Smooth muscle cell (in vitro differentiated cells): Measurements from ENCODE around the gene CCDC175. TPM values are rescaled to one million over a fixed set of nuclear protein-coding genes. Genes with fewer than 3 reads are reported as not detected.
A peak's percentile ranks its signal among the peaks of the same experiment; 100 is the strongest.

ENCODE experiments used
- DNase-seq: peaks from one replicate; lab custom pipeline; 2025; ENCODE audit not compliant: unreplicated experiment; lab: John Stamatoyannopoulos, UW
- H2AFZ ChIP-seq: fragments of 200-600 bp; sonication (generic); 2 replicates; pipeline ENCODE4 v1.6.0; 2016; ENCODE audit warnings: antibody characterized with exemption, low read depth, mild to moderate bottlenecking
- H3F3A ChIP-seq: fragments of 200-600 bp; sonication (generic); 2 replicates; pipeline ENCODE4 v1.6.0; 2017; ENCODE audit warnings: antibody characterized with exemption, low read depth
- H3K27ac ChIP-seq: fragments of 200-600 bp; sonication (generic); 2 replicates; pipeline ENCODE4 v1.5.1; 2016; ENCODE audit warnings: low read depth, mild to moderate bottlenecking
- H3K27me3 ChIP-seq: fragments of 200-600 bp; sonication (generic); 2 replicates; pipeline ENCODE4 v1.6.1; 2016; ENCODE audit warnings: low read depth, mild to moderate bottlenecking
- H3K36me3 ChIP-seq: fragments of 200-600 bp; sonication (generic); 2 replicates; pipeline ENCODE4 v1.5.1; 2016; ENCODE audit warnings: low read depth
- H3K4me1 ChIP-seq: fragments of 200-600 bp; sonication (generic); 2 replicates; pipeline ENCODE4 v1.5.1; 2016; ENCODE audit warnings: low read depth
- H3K4me2 ChIP-seq: fragments of 200-600 bp; sonication (generic); 2 replicates; pipeline ENCODE4 v1.6.0; 2016; ENCODE audit warnings: mild to moderate bottlenecking
- H3K4me3 ChIP-seq: fragments of 200-600 bp; sonication (generic); 2 replicates; pipeline ENCODE4 v1.5.1; 2016; ENCODE audit warnings: mild to moderate bottlenecking
- H3K79me2 ChIP-seq: fragments of 200-600 bp; sonication (generic); 2 replicates; pipeline ENCODE4 v1.6.0; 2016; ENCODE audit warnings: low read depth, mild to moderate bottlenecking
- H3K9ac ChIP-seq: fragments of 200-600 bp; sonication (generic); 2 replicates; pipeline ENCODE4 v1.6.0; 2016; ENCODE audit warnings: low read depth
- H3K9me3 ChIP-seq: fragments of 200-600 bp; sonication (generic); replicated peaks from 2 replicates; pipeline ENCODE4 v1.5.1; 2016; ENCODE audit warnings: low read depth
- H4K20me1 ChIP-seq: fragments of 200-600 bp; sonication (generic); 2 replicates; pipeline ENCODE4 v1.6.0; 2016; ENCODE audit warnings: low read depth
- CTCF ChIP-seq: fragments of 200-600 bp; sonication (generic); IDR thresholded peaks from 2 replicates; pipeline ENCODE4 v1.5.1; 2017; ENCODE audit warnings: borderline replicate concordance, mild to moderate bottlenecking, antibody characterized with exemption; ENCODE audit not compliant: insufficient read depth, poor library complexity, severe bottlenecking
- WGBS: methylation state at CpG from one replicate; pipeline ENCODE4 v1.1.7; 2016; ENCODE audit warnings: low lambda C conversion rate; 5-methylcytosine and 5-hydroxymethylcytosine counted together
- polyA plus RNA-seq: library from polyadenylated mRNA; unstranded; fragments of >200 nt; fragmentation: Nextera tagmentation; extraction: Ambion mirVana; gene quantifications from 2 replicates; pipeline ENCODE4 v1.2.1, GENCODE V29; 2016
- total RNA-seq: library from RNA; depleted of rRNA; stranded (reverse); fragments of >200 nt; gene quantifications from 2 replicates; pipeline ENCODE4 v1.2.3, GENCODE V29; 2014

Gene CCDC175
- total and polyA plus RNA-seq, 2 experiments from 2014 or later, result not detected

GRCh38 chr14:59483819-59484638, 92.6 kb downstream of the CCDC175 start, which contains the start of the genes JKAMP and L3HYPDH:
Gene JKAMP (plus strand): TSS chr14:59484517. CDS start chr14:59484590, 73 bp downstream.
Gene L3HYPDH (minus strand): TSS chr14:59484408. CDS start chr14:59484316, 92 bp downstream.
- Histone ChIP-seq H3K9ac (peak within 1 kb of the TSS; percentile 85), H3K4me1 (peaks cover 15% of the 10 kb centered on the region), H3K4me2 (peak within 1 kb of the TSS; percentile 86), H3K27ac (peak within 1 kb of the TSS; percentile 83), H4K20me1 (peaks cover 37% of the 10 kb centered on the region), H3K27me3 (no peaks in the 10 kb centered on the region), H3K9me3 (no peaks in the 10 kb centered on the region), H3K79me2 (peaks cover 66% of the 10 kb centered on the region), H3F3A (no peaks in the 10 kb centered on the region), H2AFZ (peak within 1 kb of the TSS; percentile 92), H3K4me3 (peak within 1 kb of the TSS; percentile 80), H3K36me3 (peaks cover 7% of the 10 kb centered on the region)
- under 1% methylated on average over 90 of the region's 92 CpGs for WGBS
- peak; percentile 60 for TF ChIP-seq CTCF
- DNase-seq, result peak; percentile 88

GRCh38 chr14:59483363-59483762, 93.2 kb downstream of the CCDC175 start:
- H3K36me3 ChIP-seq, result peaks cover 4% of the 10 kb centered on the region
- H3K9ac ChIP-seq, result peak overlapping the region; percentile 76
- H2AFZ ChIP-seq, result peak overlapping the region; percentile 69
- WGBS, result 2% methylated on average over 16 of the region's 16 CpGs
- DNase-seq, result no peak
- no peaks in the 10 kb centered on the region for H3K27me3 ChIP-seq
- H3K79me2 ChIP-seq, result peaks cover 68% of the 10 kb centered on the region
- H3K27ac ChIP-seq, result peak overlapping the region; percentile 83
- H3K4me2 ChIP-seq, result peak overlapping the region; percentile 86
- peak overlapping the region; percentile 80 for H3K4me3 ChIP-seq
- no peaks in the 10 kb centered on the region for H3K9me3 ChIP-seq
- H4K20me1 ChIP-seq, result peaks cover 37% of the 10 kb centered on the region
- no peak for TF ChIP-seq CTCF
- H3K4me1 ChIP-seq, result peaks cover 15% of the 10 kb centered on the region
- H3F3A ChIP-seq, result no peaks in the 10 kb centered on the region

- Histone ChIP-seq H3K9ac (peak overlapping the region; percentile 76), H3K27ac (peak overlapping the region; percentile 83), H3F3A (no peaks in the 10 kb centered on the region), H3K4me1 (peaks cover 15% of the 10 kb centered on the region), H3K4me3 (peak overlapping the region; percentile 80), H2AFZ (no peak overlapping the region), H3K27me3 (no peaks in the 10 kb centered on the region), H4K20me1 (peaks cover 33% of the 10 kb centered on the region), H3K9me3 (no peaks in the 10 kb centered on the region), H3K36me3 (no peaks in the 10 kb centered on the region), H3K4me2 (peak overlapping the region; percentile 86), H3K79me2 (peaks cover 62% of the 10 kb centered on the region)
- no peak for TF ChIP-seq CTCF
- no peak for DNase-seq
- WGBS, result 23% methylated on average over 6 of the region's 6 CpGs
These were observed 93.9 kb downstream of the CCDC175 start for GRCh38 chr14:59482541-59483331.
